GM18861 (cell line): ENCODE measurements around the gene KLHL26.

Source experiments
- ATAC-seq: cut with Tn5 transposase; IDR thresholded peaks from one replicate; pipeline ENCODE4 v1.9.1; 2021; ENCODE audit not compliant: unreplicated experiment

Gene KLHL26

GRCh38 chr19:18716857-18717256 lies 80.0 kb downstream of the KLHL26 start:
- no peak for ATAC-seq

- ATAC-seq = no peak
Observed at GRCh38 chr19:18717601-18718000, 80.8 kb downstream of the KLHL26 start.

GRCh38 chr19:18718015-18718526 lies 81.2 kb downstream of the KLHL26 start:
- ATAC-seq = no peak

- no peak for ATAC-seq
Observed at GRCh38 chr19:18718846-18719458, 82.1 kb downstream of the KLHL26 start.

- no peak for ATAC-seq
Observed at GRCh38 chr19:18719541-18719940, 82.7 kb downstream of the KLHL26 start.
